LNCAP (cell line): Measurements from ENCODE around the gene MVB12B.

Source experiments
- TF ChIP-seq, protein P1 (sequence below): fragments of 450-650 bp; IDR thresholded peaks from 2 replicates; pipeline ENCODE4 v1.5.1; 2017; ENCODE audit warnings: mild to moderate bottlenecking

MVB12B gene

DNA sequence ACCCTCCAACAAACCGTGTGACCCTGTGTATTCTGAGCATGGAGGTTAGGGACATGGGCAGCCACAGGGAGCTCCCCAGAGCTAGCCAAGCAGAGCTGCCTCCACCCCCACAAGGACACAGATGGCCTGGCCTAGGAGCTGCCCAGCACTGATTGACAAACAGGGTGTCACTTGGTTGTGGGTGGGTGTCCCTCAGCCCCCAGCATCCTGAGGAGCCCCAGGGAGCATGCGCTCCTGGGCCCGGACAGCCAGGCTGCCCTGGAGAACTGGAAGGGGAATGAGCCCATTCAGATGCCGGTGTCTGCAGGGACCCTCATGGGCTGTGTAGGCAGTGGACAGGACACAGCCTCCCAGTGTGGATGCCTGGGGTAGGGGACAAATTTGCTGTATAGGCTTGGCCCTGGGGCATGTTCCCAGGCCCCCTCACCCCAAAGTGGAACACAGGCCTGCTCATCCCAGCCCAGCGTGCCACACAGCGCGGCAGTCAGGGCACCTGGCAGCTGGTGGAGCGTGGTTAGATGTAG lies 162.3 kb downstream of the MVB12B start:
- TF ChIP-seq, protein P1, sequence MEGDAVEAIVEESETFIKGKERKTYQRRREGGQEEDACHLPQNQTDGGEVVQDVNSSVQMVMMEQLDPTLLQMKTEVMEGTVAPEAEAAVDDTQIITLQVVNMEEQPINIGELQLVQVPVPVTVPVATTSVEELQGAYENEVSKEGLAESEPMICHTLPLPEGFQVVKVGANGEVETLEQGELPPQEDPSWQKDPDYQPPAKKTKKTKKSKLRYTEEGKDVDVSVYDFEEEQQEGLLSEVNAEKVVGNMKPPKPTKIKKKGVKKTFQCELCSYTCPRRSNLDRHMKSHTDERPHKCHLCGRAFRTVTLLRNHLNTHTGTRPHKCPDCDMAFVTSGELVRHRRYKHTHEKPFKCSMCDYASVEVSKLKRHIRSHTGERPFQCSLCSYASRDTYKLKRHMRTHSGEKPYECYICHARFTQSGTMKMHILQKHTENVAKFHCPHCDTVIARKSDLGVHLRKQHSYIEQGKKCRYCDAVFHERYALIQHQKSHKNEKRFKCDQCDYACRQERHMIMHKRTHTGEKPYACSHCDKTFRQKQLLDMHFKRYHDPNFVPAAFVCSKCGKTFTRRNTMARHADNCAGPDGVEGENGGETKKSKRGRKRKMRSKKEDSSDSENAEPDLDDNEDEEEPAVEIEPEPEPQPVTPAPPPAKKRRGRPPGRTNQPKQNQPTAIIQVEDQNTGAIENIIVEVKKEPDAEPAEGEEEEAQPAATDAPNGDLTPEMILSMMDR = no peak

DNA sequence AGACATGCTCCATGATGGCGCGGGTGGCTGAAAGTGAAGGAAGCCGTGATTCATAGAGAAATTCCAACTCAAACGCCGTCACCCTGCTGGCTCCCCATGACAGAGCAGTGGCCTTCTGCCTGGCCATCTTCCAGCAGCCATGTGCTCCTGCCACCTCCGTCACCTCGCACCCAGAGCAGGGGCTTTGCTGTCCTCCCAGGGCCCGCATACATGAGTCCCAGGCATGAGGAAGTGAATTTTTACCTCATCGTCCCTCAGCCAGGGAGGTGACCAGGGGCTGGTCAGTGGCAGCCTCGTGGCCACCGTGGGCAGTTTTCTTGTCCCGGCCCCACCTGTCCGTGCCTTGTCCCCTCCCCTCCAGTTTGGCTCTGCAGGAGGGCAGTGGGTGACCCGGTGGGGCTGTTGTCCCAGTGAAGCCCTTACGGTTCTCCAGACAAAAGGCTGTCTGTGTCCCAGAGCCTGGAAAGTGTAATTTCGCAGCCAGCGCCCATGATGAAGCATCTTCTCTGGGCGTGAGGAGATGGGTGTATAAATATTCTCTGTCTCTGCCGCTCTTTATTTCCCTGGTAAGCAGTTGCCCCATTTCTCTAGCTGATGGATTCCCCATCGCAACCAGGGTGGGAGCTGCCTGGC lies 163.1 kb downstream of the MVB12B start:
- TF ChIP-seq, protein P1 = no peak

DNA sequence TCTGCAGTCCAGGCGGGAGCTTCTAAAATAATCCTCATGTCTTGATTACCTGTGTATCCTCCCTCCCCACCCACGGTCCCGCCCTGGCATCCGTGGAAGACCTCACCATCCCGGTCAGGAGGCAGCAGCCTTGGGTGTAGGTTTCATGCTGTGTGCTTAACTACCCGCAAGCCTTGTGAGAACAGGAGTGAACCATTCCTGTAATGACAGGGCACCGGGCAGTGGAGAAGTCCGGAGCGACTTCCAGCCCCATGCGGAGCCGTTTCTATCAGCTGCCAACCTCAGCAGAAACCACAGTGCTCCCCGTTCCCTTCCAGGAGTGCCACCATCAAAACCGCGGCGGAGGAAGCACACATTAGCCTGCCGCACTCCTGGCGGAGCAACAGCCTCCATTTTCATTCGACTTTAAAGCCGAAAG lies 163.6 kb downstream of the MVB12B start:
- TF ChIP-seq, protein P1 = no peak

DNA sequence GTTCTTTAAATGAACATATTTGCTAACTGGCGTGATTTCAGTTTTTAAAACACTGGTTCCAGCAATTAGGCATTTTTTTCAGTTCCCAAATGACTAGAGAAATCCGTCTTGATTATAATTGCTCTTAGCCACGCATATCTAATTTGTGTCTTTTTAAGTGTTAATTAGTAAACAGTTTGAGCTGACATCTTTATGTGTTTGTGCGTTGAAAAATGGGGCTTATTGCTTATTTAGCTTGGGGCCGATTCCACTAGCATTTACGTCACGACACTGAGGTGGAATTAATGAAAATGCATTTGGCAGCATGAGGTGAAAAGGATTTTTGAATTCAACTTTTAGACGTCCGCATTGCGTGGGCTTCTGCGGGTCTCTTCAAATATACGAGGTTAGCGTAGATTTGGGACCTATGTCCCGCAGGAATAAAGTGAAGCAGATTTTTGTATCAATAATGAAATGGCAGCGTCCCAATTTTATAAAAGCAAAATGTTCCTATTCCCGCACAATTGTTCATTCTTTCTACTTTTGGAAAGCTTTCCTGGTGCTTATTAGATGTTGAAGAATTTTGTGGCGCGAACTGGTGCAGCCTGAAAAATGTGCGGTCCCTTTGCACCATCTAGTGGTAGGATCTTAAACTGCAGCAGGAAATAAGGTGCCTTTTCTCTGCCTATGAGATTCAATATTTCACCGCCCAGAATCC lies 164.4 kb downstream of the MVB12B start:
- TF ChIP-seq, protein P1 = peak; percentile 91

DNA sequence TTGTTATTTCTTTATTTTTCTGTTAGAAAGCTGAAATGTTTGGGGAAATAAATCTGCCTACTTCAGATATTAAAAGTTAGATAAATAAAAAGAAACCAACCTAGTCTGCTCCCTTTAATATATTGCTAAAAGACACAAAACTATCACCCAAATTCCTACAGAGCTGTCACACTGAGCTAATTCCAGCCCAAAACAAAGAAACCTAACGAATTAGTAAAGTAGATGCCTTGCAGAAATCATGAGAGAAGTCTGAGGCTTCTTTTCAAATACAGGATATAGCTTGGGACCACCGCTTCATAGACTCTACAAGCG lies 164.9 kb downstream of the MVB12B start:
- TF ChIP-seq, protein P1 = no peak

DNA sequence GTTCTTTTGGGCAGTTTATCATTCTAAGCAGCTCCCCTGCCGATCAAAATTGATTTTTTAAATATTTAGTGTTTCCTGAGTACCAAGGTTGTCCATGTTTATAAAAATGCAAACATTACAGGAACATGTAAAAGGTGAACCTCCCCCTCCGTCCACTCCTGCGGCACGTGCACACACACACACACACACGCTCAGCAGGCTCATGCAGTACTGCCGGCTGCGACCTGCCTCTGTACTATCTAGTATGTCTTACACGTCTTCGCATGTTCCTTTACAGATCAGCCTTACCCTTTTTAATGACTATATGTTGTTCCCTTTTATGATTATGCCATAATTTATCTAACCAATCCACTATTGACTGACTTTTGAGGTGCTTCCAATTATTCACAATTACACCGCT lies 165.3 kb downstream of the MVB12B start:
- TF ChIP-seq, protein P1 = no peak

DNA sequence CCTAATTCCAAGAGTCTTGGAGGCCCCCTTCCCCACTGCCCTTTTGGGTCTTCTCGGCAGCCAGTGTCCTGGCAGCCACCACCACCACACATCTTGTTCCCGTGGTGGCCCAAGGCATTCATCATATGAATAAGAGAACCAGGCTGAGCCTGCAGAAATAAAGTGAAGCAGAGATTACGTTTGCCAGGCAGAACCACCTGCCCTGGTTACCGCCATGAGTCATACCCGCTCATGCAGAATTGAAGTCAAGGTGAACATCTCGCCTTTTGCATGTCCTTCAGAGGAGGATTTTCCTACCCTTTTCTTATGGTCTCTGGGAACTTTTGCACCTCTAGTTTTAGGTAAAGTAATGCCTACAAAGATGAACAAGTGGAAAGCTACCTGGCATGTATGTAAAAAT lies 167.6 kb downstream of the MVB12B start:
- TF ChIP-seq, protein P1 = no peak
